DND-41 (cell line): ENCODE results near the gene TGFBR2.

Source experiments
- ATAC-seq: fragments of 200-7000 bp; cut with Tn5 transposase; 3 replicates; pipeline ENCODE4 v1.9.1; 2021; ENCODE audit warnings: low read depth; ENCODE audit not compliant: insufficient read depth
- DNase-seq: peaks from one replicate; pipeline ENCODE4 v3.0.0-alpha.2; 2020
- H2AFZ ChIP-seq: 2 replicates; pipeline ENCODE4 v1.6.0; 2012; ENCODE audit warnings: low read depth, low read length
- H3K27ac ChIP-seq: 2 replicates; pipeline ENCODE4 v1.5.1; 2012; ENCODE audit warnings: low read length, inconsistent platforms
- H3K27me3 ChIP-seq: fragments of 200-600 bp; sonication (generic); 2 replicates; pipeline ENCODE4 v1.6.0; 2012; ENCODE audit warnings: low read length, mild to moderate bottlenecking, inconsistent platforms; ENCODE audit not compliant: insufficient read depth, poor library complexity
- H3K36me3 ChIP-seq: 2 replicates; pipeline ENCODE4 v1.5.1; 2012; ENCODE audit warnings: low read length, inconsistent platforms; ENCODE audit not compliant: insufficient read depth
- H3K4me1 ChIP-seq: 2 replicates; pipeline ENCODE4 v1.5.1; 2012; ENCODE audit warnings: mild to moderate bottlenecking, low read length; ENCODE audit not compliant: insufficient read depth
- H3K4me2 ChIP-seq: 2 replicates; pipeline ENCODE4 v1.6.0; 2012; ENCODE audit warnings: mild to moderate bottlenecking, moderate library complexity, low read length, inconsistent platforms; ENCODE audit not compliant: insufficient read depth
- H3K4me3 ChIP-seq, 2 experiments: fragments of 200-600 bp in 1 of 2; shearing (Covaris generic) in 1 of 2; 2 replicates each; pipeline ENCODE4 v1.5.1; 2012 to 2016; ENCODE audit warnings: inconsistent platforms in 2 of 2, low read length in 2 of 2, mild to moderate bottlenecking in 2 of 2, low read depth in 1 of 2, moderate library complexity in 1 of 2
- H3K79me2 ChIP-seq: 2 replicates; pipeline ENCODE4 v1.6.0; 2012; ENCODE audit warnings: low read length, inconsistent platforms; ENCODE audit not compliant: insufficient read depth
- H3K9ac ChIP-seq: 2 replicates; pipeline ENCODE4 v1.6.0; 2012; ENCODE audit warnings: low read depth, mild to moderate bottlenecking, inconsistent platforms, low read length, moderate library complexity
- H3K9me3 ChIP-seq: 2 replicates; pipeline ENCODE4 v1.5.1; 2012; ENCODE audit warnings: low read length, moderate library complexity, mild to moderate bottlenecking, inconsistent platforms; ENCODE audit not compliant: insufficient read depth, severe bottlenecking
- H4K20me1 ChIP-seq: 2 replicates; pipeline ENCODE4 v1.6.0; 2012; ENCODE audit warnings: low read length; ENCODE audit not compliant: insufficient read depth
- CTCF ChIP-seq: IDR thresholded peaks from 2 replicates; pipeline ENCODE4 v1.5.1; 2012; ENCODE audit warnings: borderline replicate concordance, low read length, moderate library complexity, mild to moderate bottlenecking; ENCODE audit not compliant: poor library complexity, severe bottlenecking; ENCODE audit errors: extremely low read depth
- EZH2 ChIP-seq: IDR thresholded peaks from 3 replicates; pipeline ENCODE4 v1.6.1; 2012; ENCODE audit warnings: borderline replicate concordance, low read depth, mild to moderate bottlenecking, moderate library complexity, low read length, inconsistent platforms; ENCODE audit not compliant: severe bottlenecking

TGFBR2 gene

GRCh38 chr3:30606301-30607031 lies at the start of gene TGFBR2:
Gene TGFBR2, plus strand, starts transcription at chr3:30606601. Its CDS starts 283 bp downstream, at chr3:30606884.
- no peaks in the 10 kb centered on the region for H3K9me3 ChIP-seq
- TF ChIP-seq CTCF (peak; percentile 16), EZH2 (no peak)
- peak within 1 kb of the TSS; percentile 71 for H3K4me2 ChIP-seq
- ATAC-seq = peak; percentile 62
- peak within 1 kb of the TSS; percentile 63 to 64 for H3K4me3 ChIP-seq
- peak; percentile 83 for DNase-seq
- H3K27ac ChIP-seq = peak within 1 kb of the TSS; percentile 88
- peaks cover 10% of the 10 kb centered on the region; the same call in 1 of the 2 replicates for H4K20me1 ChIP-seq
- peaks cover 4% of the 10 kb centered on the region; the same call in 1 of the 2 replicates for H3K36me3 ChIP-seq
- H3K9ac ChIP-seq = peak within 1 kb of the TSS; percentile 97
- no peaks in the 10 kb centered on the region for H3K27me3 ChIP-seq
- peaks cover 91% of the 10 kb centered on the region for H3K4me1 ChIP-seq
- H3K79me2 ChIP-seq = peaks cover 55% of the 10 kb centered on the region
- peak within 1 kb of the TSS; percentile 81 for H2AFZ ChIP-seq

- Histone ChIP-seq H4K20me1 (no peaks in the 10 kb centered on the region), H3K9me3 (no peaks in the 10 kb centered on the region), H3K27ac (no peak overlapping the region), H3K79me2 (no peaks in the 10 kb centered on the region), H3K4me2 (no peak overlapping the region), H3K4me3 (no peak overlapping the region), H3K4me1 (no peaks in the 10 kb centered on the region), H3K27me3 (no peaks in the 10 kb centered on the region), H3K9ac (no peak overlapping the region), H3K36me3 (no peaks in the 10 kb centered on the region), H2AFZ (no peak overlapping the region)
- ATAC-seq (no peak), DNase-seq (no peak)
- TF ChIP-seq EZH2 (no peak), CTCF (no peak)
Measured at GRCh38 chr3:30557746-30558303, 48.6 kb upstream of the TGFBR2 start.

- Histone ChIP-seq H3K27ac (no peak overlapping the region), H4K20me1 (no peaks in the 10 kb centered on the region), H3K79me2 (no peaks in the 10 kb centered on the region), H3K4me1 (no peaks in the 10 kb centered on the region), H3K4me3 (no peak overlapping the region), H3K9me3 (no peaks in the 10 kb centered on the region), H3K27me3 (no peaks in the 10 kb centered on the region), H2AFZ (no peak overlapping the region), H3K4me2 (no peak overlapping the region), H3K9ac (no peak overlapping the region), H3K36me3 (no peaks in the 10 kb centered on the region)
- ATAC-seq = no peak
- no peak for DNase-seq
- TF ChIP-seq EZH2 (no peak), CTCF (no peak)
Measured at GRCh38 chr3:30563956-30564355, 42.4 kb upstream of the TGFBR2 start.
